ENCODE measurements around the gene GLYATL3. TPM values are rescaled to one million over a fixed set of nuclear protein-coding genes. Genes with fewer than 3 reads are reported as not detected.

Gene GLYATL3
- total RNA-seq, 1 donor from 2014 or later: not detected

Other genes with a start within 250 kb of the GLYATL3 start
- gene MMUT, start 36.7 kb upstream of the GLYATL3 start, total RNA-seq: 33.4 TPM
- gene CENPQ, start 36.6 kb upstream of the GLYATL3 start, total RNA-seq: 13.5 TPM
- 2.3 TPM for gene C6orf141, start 50.7 kb downstream of the GLYATL3 start, total RNA-seq
- 3.0 TPM for gene RHAG, start 136.9 kb downstream of the GLYATL3 start, total RNA-seq
- gene CRISP2, start 213.6 kb downstream of the GLYATL3 start, total RNA-seq: not detected
- 100 TPM for gene CRISP3, start 244.5 kb downstream of the GLYATL3 start, total RNA-seq